ENCODE measurements around the gene NCF2. TPM values are rescaled to one million over a fixed set of nuclear protein-coding genes. Genes with fewer than 3 reads are reported as not detected.
"Not testable (repeated sequence)": the region's sequence is repeated elsewhere in the genome, so short reads cannot be mapped to it uniquely, and the experiment has no call there.

Gene NCF2
- total RNA-seq, 1 experiment from 2014 or later, result 65.5 TPM

GRCh38 chr1:183632114-183632513 is 41.9 kb upstream of the NCF2 start:
- Histone ChIP-seq H2AFZ (no peak overlapping the region), H4K20me1 (ENCODE audit: insufficient read depth) (peaks cover 24% of the 10 kb centered on the region), H3K27ac (no peak overlapping the region), H3K36me3 (ENCODE audit: low read depth) (peaks cover 53% of the 10 kb centered on the region), H3K4me1 (replicated peaks; ENCODE audit: insufficient read depth) (peaks cover 40% of the 10 kb centered on the region), H3K4me2 (peak overlapping the region; percentile 92), H3F3A (ENCODE audit: insufficient read depth, low read depth) (peaks cover 48% of the 10 kb centered on the region), H3K27me3 (ENCODE audit: insufficient read depth, low read depth) (no peaks in the 10 kb centered on the region), H3K9me2 (ENCODE audit: insufficient read depth) (no peaks in the 10 kb centered on the region), H3K79me2 (ENCODE audit: low read depth) (peaks cover 61% of the 10 kb centered on the region), H3K4me3 (peak overlapping the region; percentile 98), H3K9me3 (ENCODE audit: insufficient read depth, low read depth) (no peaks in the 10 kb centered on the region)
- CTCF ChIA-PET, result interaction anchor here (0.7 kb wide), 1 partner anchor 316 kb away, joined by 5 read pairs; no protein-coding TSS in a partner anchor
- POLR2A ChIA-PET (ENCODE audit: unreplicated experiment), result interaction anchor here (0.6 kb wide), 3 partner anchors 53 to 259 kb away, joined by 4 to 8 read pairs (median 7); no protein-coding TSS in a partner anchor
- TF ChIP-seq CTCF (conservative IDR thresholded peaks at IDR 0.05) (no peak), EZH2 (IDR thresholded peaks at IDR 0.05; ENCODE audit: low read depth) (no peak)
- intact Hi-C loops (cut with micrococcal nuclease; ENCODE audit: unreplicated experiment), result loop anchor here (10.0 kb wide), 1 partner anchor 1063 kb away; no protein-coding TSS in a partner anchor
- DNase-seq, result peak in 1 of 2 experiments; percentile 78
- BruUV-seq (replicated peaks), result no TSS peak

GRCh38 chr1:183630748-183631147 is 40.5 kb upstream of the NCF2 start:
- H3K4me2 ChIP-seq, result no peak overlapping the region
- H3K4me1 ChIP-seq (replicated peaks; ENCODE audit: insufficient read depth), result peaks cover 31% of the 10 kb centered on the region
- ChIA-PET POLR2A (ENCODE audit: unreplicated experiment) (no interaction called here), CTCF (no interaction called here)
- H4K20me1 ChIP-seq (ENCODE audit: insufficient read depth), result peaks cover 24% of the 10 kb centered on the region
- no peak for TF ChIP-seq EZH2 (IDR thresholded peaks at IDR 0.05; ENCODE audit: low read depth)
- no peak for TF ChIP-seq CTCF (conservative IDR thresholded peaks at IDR 0.05)
- H2AFZ ChIP-seq, result no peak overlapping the region
- no peaks in the 10 kb centered on the region for H3K9me3 ChIP-seq (ENCODE audit: insufficient read depth, low read depth)
- peaks cover 62% of the 10 kb centered on the region for H3K36me3 ChIP-seq (ENCODE audit: low read depth)
- no TSS peak for BruUV-seq (replicated peaks)
- no peak overlapping the region for H3K27ac ChIP-seq
- no peaks in the 10 kb centered on the region for H3K9me2 ChIP-seq (ENCODE audit: insufficient read depth)
- no peaks in the 10 kb centered on the region for H3K27me3 ChIP-seq (ENCODE audit: insufficient read depth, low read depth)
- DNase-seq, result no peak
- no peak overlapping the region for H3K4me3 ChIP-seq
- H3F3A ChIP-seq (ENCODE audit: insufficient read depth, low read depth), result peaks cover 62% of the 10 kb centered on the region
- intact Hi-C loops (cut with micrococcal nuclease; ENCODE audit: unreplicated experiment), result loop anchor here (10.0 kb wide), 1 partner anchor 1064 kb away; no protein-coding TSS in a partner anchor
- peaks cover 61% of the 10 kb centered on the region for H3K79me2 ChIP-seq (ENCODE audit: low read depth)

- CTCF ChIA-PET, result interaction anchor here (0.5 to 0.9 kb wide), 2 partner anchors 393 to 569 kb away, joined by 3 to 6 read pairs; no protein-coding TSS in a partner anchor
Observed at GRCh38 chr1:183628537-183628936, 38.3 kb upstream of the NCF2 start.

GRCh38 chr1:183626236-183626635 is 36.0 kb upstream of the NCF2 start:
- Histone ChIP-seq H3F3A (ENCODE audit: insufficient read depth, low read depth) (peaks cover 80% of the 10 kb centered on the region), H3K79me2 (ENCODE audit: low read depth) (peaks cover 22% of the 10 kb centered on the region), H3K36me3 (ENCODE audit: low read depth) (peaks cover 52% of the 10 kb centered on the region), H3K4me1 (replicated peaks; ENCODE audit: insufficient read depth) (peaks cover 24% of the 10 kb centered on the region)
- H3K27me3 ChIP-seq (ENCODE audit: insufficient read depth, low read depth); H3K27ac ChIP-seq; H3K4me2 ChIP-seq; H4K20me1 ChIP-seq (ENCODE audit: insufficient read depth); H3K9me3 ChIP-seq (ENCODE audit: insufficient read depth, low read depth); H2AFZ ChIP-seq; H3K4me3 ChIP-seq; H3K9me2 ChIP-seq (ENCODE audit: insufficient read depth); BruUV-seq (replicated peaks); DNase-seq: not testable (repeated sequence)
- intact Hi-C loops (cut with micrococcal nuclease; ENCODE audit: unreplicated experiment), result loop anchor here (10.0 kb wide), 2 partner anchors 731 to 771 kb away; no protein-coding TSS in a partner anchor
- ChIA-PET CTCF (interaction anchor here (0.7 kb wide), 1 partner anchor 132 kb away, joined by 3 read pairs; no protein-coding TSS in a partner anchor), POLR2A (ENCODE audit: unreplicated experiment) (interaction anchor here (0.8 kb wide), 1 partner anchor 39 kb away, joined by 7 read pairs; no protein-coding TSS in a partner anchor)

More at GRCh38 chr1:183628537-183628936, 38.3 kb upstream of the NCF2 start:
- Histone ChIP-seq H4K20me1 (ENCODE audit: insufficient read depth) (peaks cover 16% of the 10 kb centered on the region), H3K27me3 (ENCODE audit: insufficient read depth, low read depth) (no peaks in the 10 kb centered on the region), H3K4me1 (replicated peaks; ENCODE audit: insufficient read depth) (peaks cover 25% of the 10 kb centered on the region), H3K9me2 (ENCODE audit: insufficient read depth) (no peaks in the 10 kb centered on the region), H3K4me3 (no peak overlapping the region), H2AFZ (no peak overlapping the region), H3K36me3 (ENCODE audit: low read depth) (peaks cover 69% of the 10 kb centered on the region), H3K27ac (peak overlapping the region; percentile 49; the same call in 1 of the 2 replicates), H3F3A (ENCODE audit: insufficient read depth, low read depth) (peaks cover 67% of the 10 kb centered on the region), H3K4me2 (no peak overlapping the region), H3K79me2 (ENCODE audit: low read depth) (peaks cover 44% of the 10 kb centered on the region), H3K9me3 (ENCODE audit: insufficient read depth, low read depth) (no peaks in the 10 kb centered on the region)
- no TSS peak for BruUV-seq (replicated peaks)
- POLR2A ChIA-PET (ENCODE audit: unreplicated experiment), result interaction anchor here (0.6 kb wide), 1 partner anchor 8 kb away, joined by 5 read pairs; no protein-coding TSS in a partner anchor
- TF ChIP-seq CTCF (conservative IDR thresholded peaks at IDR 0.05), result no peak
- TF ChIP-seq EZH2 (IDR thresholded peaks at IDR 0.05; ENCODE audit: low read depth), result no peak
- no peak for DNase-seq
- intact Hi-C loops (cut with micrococcal nuclease; ENCODE audit: unreplicated experiment), result loop anchor here (10.0 kb wide), 2 partner anchors 734 to 774 kb away; no protein-coding TSS in a partner anchor
